NT2/D1 (cell line): ENCODE data around the gene PLBD2.

Experiments used
- SUZ12 ChIP-seq: IDR thresholded peaks from 2 replicates; pipeline ENCODE4 v1.6.1; 2011; ENCODE audit not compliant: insufficient read length, insufficient read depth; ENCODE audit errors: extremely low read depth
- YY1 ChIP-seq: IDR thresholded peaks from 2 replicates; pipeline ENCODE4 v1.6.1; 2011; ENCODE audit not compliant: insufficient read length, insufficient read depth
- ZNF274 ChIP-seq: IDR thresholded peaks from 2 replicates; pipeline ENCODE4 v1.6.1; 2011; ENCODE audit warnings: mild to moderate bottlenecking, low read depth, low read length

DNA sequence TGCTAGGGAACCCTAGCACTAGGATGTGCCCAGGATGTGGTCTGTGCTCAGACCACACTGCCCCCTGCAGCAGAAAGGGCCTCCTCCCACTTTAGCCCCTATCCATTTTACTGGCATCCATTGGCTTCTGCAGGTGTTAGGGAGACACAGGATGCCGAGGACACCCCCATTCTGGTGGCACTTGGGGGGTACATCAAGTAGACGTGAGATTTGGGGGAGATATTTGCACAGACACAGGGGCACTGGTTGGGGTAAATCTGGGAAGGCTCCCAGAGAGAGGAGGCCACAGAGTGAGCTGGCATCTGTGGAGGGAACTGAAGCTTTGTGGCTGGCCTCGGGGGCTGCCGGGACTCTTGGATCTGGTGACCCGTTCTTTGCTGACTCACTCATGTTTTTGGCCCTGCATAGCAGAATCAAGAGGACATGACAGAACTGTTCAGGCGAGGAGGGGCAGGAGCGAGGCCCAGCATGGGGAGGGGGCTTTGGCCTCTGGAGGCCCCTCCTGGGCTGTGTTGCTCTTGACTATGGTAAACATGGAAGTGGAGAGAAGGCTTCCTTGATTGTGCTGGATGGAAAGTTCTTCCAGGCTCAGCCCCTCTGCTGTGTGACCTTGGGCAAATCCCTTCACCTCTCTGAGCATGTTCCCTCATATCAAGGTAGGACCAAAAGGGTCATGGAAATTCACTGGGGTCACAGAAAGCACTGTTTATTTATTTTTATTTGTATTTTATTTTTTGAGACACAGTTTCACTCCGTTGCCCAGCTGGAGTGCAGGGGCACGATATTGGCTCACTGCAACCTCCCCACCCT is 1.8 kb downstream of the PLBD2 start:
- TF ChIP-seq ZNF274, result no peak
- no peak for TF ChIP-seq YY1
- no peak for TF ChIP-seq SUZ12
